Brain microvascular endothelial cell (primary cell): Measurements from ENCODE around the gene CCDC88C.
A peak's percentile ranks its signal among the peaks of the same experiment; 100 is the strongest.

ENCODE experiments used
- DNase-seq: peaks from one replicate; pipeline ENCODE4 v3.0.0-alpha.2; 2020
- H3K27ac ChIP-seq: fragments of 250-450 bp; sonication (Bioruptor Pico); 2 replicates; pipeline ENCODE4 v1.5.1; 2020; ENCODE audit warnings: mild to moderate bottlenecking, moderate library complexity
- H3K27me3 ChIP-seq: fragments of 250-450 bp; sonication (Bioruptor Pico); replicated peaks from 2 replicates; pipeline ENCODE4 v1.5.1; 2020; ENCODE audit warnings: mild to moderate bottlenecking
- H3K36me3 ChIP-seq: fragments of 250-450 bp; sonication (Bioruptor Pico); replicated peaks from 2 replicates; pipeline ENCODE4 v1.5.1; 2020; ENCODE audit warnings: mild to moderate bottlenecking
- H3K4me3 ChIP-seq: 2 replicates; pipeline ENCODE4 v1.5.1; 2011; ENCODE audit warnings: low read depth, mild to moderate bottlenecking, control low read depth, low read length, moderate library complexity
- CTCF ChIP-seq: IDR thresholded peaks from 2 replicates; pipeline ENCODE4 v1.5.1; 2011; ENCODE audit warnings: low read depth, mild to moderate bottlenecking, moderate library complexity, low read length, control low read depth, inconsistent platforms; ENCODE audit errors: missing control alignments
- in situ Hi-C: cut with HindIII; loops from 2 replicates; pipeline ENCODE4 v1.10.0; 2017; ENCODE audit warnings: low sequenced_read_pairs, low pct_ligation_motif_present

Gene CCDC88C

GRCh38 chr14:91354979-91355685, 62.5 kb downstream of the CCDC88C start:
- Histone ChIP-seq H3K4me3 (no peak overlapping the region), H3K27me3 (no peaks in the 10 kb centered on the region), H3K27ac (no peak overlapping the region), H3K36me3 (no peaks in the 10 kb centered on the region)
- no peak for DNase-seq
- in situ Hi-C loops, result no loop called here
- TF ChIP-seq CTCF, result peak; percentile 55

GRCh38 chr14:91354221-91354916, 63.3 kb downstream of the CCDC88C start:
- Histone ChIP-seq H3K36me3 (no peaks in the 10 kb centered on the region), H3K27me3 (no peaks in the 10 kb centered on the region), H3K4me3 (no peak overlapping the region), H3K27ac (no peak overlapping the region)
- no peak for TF ChIP-seq CTCF
- in situ Hi-C loops, result no loop called here
- no peak for DNase-seq

GRCh38 chr14:91352728-91353692, 64.6 kb downstream of the CCDC88C start:
- Histone ChIP-seq H3K27ac (no peak overlapping the region), H3K36me3 (no peaks in the 10 kb centered on the region), H3K27me3 (no peaks in the 10 kb centered on the region), H3K4me3 (no peak overlapping the region)
- TF ChIP-seq CTCF, result no peak
- DNase-seq, result no peak
- in situ Hi-C loops, result no loop called here

GRCh38 chr14:91352053-91352452, 65.6 kb downstream of the CCDC88C start:
- H3K36me3 ChIP-seq, result no peaks in the 10 kb centered on the region
- no peak overlapping the region for H3K4me3 ChIP-seq
- no peak for TF ChIP-seq CTCF
- in situ Hi-C loops, result no loop called here
- H3K27ac ChIP-seq, result no peak overlapping the region
- no peaks in the 10 kb centered on the region for H3K27me3 ChIP-seq
- DNase-seq, result no peak

GRCh38 chr14:91351512-91351862, 66.1 kb downstream of the CCDC88C start:
- H3K36me3 ChIP-seq, result no peaks in the 10 kb centered on the region
- H3K27ac ChIP-seq, result no peak overlapping the region
- in situ Hi-C loops, result no loop called here
- TF ChIP-seq CTCF, result no peak
- H3K4me3 ChIP-seq, result no peak overlapping the region
- no peak for DNase-seq
- no peaks in the 10 kb centered on the region for H3K27me3 ChIP-seq
